Activated CD8-positive, alpha-beta T cell treated with anti-CD3 and anti-CD28 coated beads for 36 hours (primary cell): ENCODE results near the gene TLN1. TPM values are rescaled to one million over a fixed set of nuclear protein-coding genes. Genes with fewer than 3 reads are reported as not detected.

ENCODE experiments used
- ATAC-seq: fragments of 200-7000 bp; cut with Tn5 transposase; one replicate; pipeline ENCODE4 v1.10.0; 2021; ENCODE audit warnings: mild to moderate bottlenecking, moderate library complexity
- CTCF ChIA-PET: fragments of 350-600 bp; sonication (Branson Sonifier 250); formaldehyde crosslinking; loops from one replicate; lab custom pipeline; 2021; ENCODE audit warnings: antibody characterized with exemption; lab: Charles Lee
- POLR2A ChIA-PET: fragments of 350-600 bp; sonication (Branson Sonifier 250); formaldehyde crosslinking; loops from one replicate; lab custom pipeline; 2021; ENCODE audit warnings: antibody characterized with exemption; lab: Charles Lee
- DNase-seq: peaks from one replicate; pipeline ENCODE4 v3.0.0-alpha.2; 2020
- H3K27ac Mint-ChIP-seq: one replicate; pipeline ENCODE4 v1.8.0; 2021; ENCODE audit warnings: mild to moderate bottlenecking, mixed read lengths
- H3K27me3 Mint-ChIP-seq: one replicate; pipeline ENCODE4 v1.8.0; 2021; ENCODE audit warnings: mixed read lengths
- H3K36me3 Mint-ChIP-seq: one replicate; pipeline ENCODE4 v1.8.0; 2021; ENCODE audit warnings: low read depth, mixed read lengths
- H3K4me1 Mint-ChIP-seq: one replicate; pipeline ENCODE4 v1.8.0; 2021; ENCODE audit warnings: low read depth, mixed read lengths
- H3K4me3 Mint-ChIP-seq: one replicate; pipeline ENCODE4 v1.8.0; 2021; ENCODE audit warnings: mild to moderate bottlenecking, moderate library complexity, mixed read lengths
- H3K9me3 Mint-ChIP-seq: one replicate; pipeline ENCODE4 v1.8.0; 2021; ENCODE audit warnings: mixed read lengths
- CTCF ChIP-seq: fragments of 200-600 bp; IDR thresholded peaks from one replicate; pipeline ENCODE4 v1.8.0; 2022; ENCODE audit warnings: antibody characterized with exemption, mild to moderate bottlenecking
- intact Hi-C: fragments of 100-400 bp; cut with micrococcal nuclease; formaldehyde crosslinking; loops from one replicate; pipeline ENCODE4 v1.10.0; 2022
- total RNA-seq, 2 experiments: library from RNA; stranded (reverse); gene quantifications; one replicate each; pipeline ENCODE4 v1.2.3, GENCODE V29; 2021

TLN1 gene
- total RNA-seq, 2 experiments from 2014 or later: 212 to 219 TPM

- H3K27ac Mint-ChIP-seq: no peak overlapping the region
- intact Hi-C loops: no loop called here
- no peaks in the 10 kb centered on the region for H3K9me3 Mint-ChIP-seq
- CTCF ChIA-PET: interaction anchor here (15.2 kb wide), 1 partner anchor 18 kb away, joined by 121 read pairs; no protein-coding TSS in a partner anchor
- no peak for TF ChIP-seq CTCF
- POLR2A ChIA-PET: interaction anchor here (0.8 to 1.3 kb wide), 3 partner anchors 14 to 20 kb away, joined by 3 to 4 read pairs (median 3); no protein-coding TSS in a partner anchor
- DNase-seq: no peak
- peaks cover 52% of the 10 kb centered on the region for H3K36me3 Mint-ChIP-seq
- no peak overlapping the region for H3K4me3 Mint-ChIP-seq
- H3K4me1 Mint-ChIP-seq: peaks cover 4% of the 10 kb centered on the region
- no peaks in the 10 kb centered on the region for H3K27me3 Mint-ChIP-seq
- no peak for ATAC-seq
These were observed 17.9 kb downstream of the TLN1 start for GRCh38 chr9:35714123-35714522.

GRCh38 chr9:35713578-35713977 lies 18.4 kb downstream of the TLN1 start:
- intact Hi-C loops: no loop called here
- no peaks in the 10 kb centered on the region for H3K9me3 Mint-ChIP-seq
- peaks cover 4% of the 10 kb centered on the region for H3K4me1 Mint-ChIP-seq
- POLR2A ChIA-PET: interaction anchor here (0.8 to 1.3 kb wide), 3 partner anchors 14 to 19 kb away, joined by 3 to 4 read pairs (median 3); no protein-coding TSS in a partner anchor
- no peak overlapping the region for H3K4me3 Mint-ChIP-seq
- H3K27ac Mint-ChIP-seq: no peak overlapping the region
- no peak for TF ChIP-seq CTCF
- H3K36me3 Mint-ChIP-seq: peaks cover 54% of the 10 kb centered on the region
- DNase-seq (no peak), ATAC-seq (no peak)
- H3K27me3 Mint-ChIP-seq: no peaks in the 10 kb centered on the region
- CTCF ChIA-PET: interaction anchor here (15.2 kb wide), 1 partner anchor 17 kb away, joined by 121 read pairs; no protein-coding TSS in a partner anchor

GRCh38 chr9:35712762-35713400 lies 19.1 kb downstream of the TLN1 start:
- Mint-ChIP-seq H3K27ac (no peak overlapping the region), H3K4me3 (no peak overlapping the region), H3K4me1 (peaks cover 4% of the 10 kb centered on the region), H3K27me3 (no peaks in the 10 kb centered on the region), H3K36me3 (peaks cover 57% of the 10 kb centered on the region), H3K9me3 (no peaks in the 10 kb centered on the region)
- ATAC-seq: no peak
- no peak for TF ChIP-seq CTCF
- DNase-seq: no peak
- intact Hi-C loops: no loop called here
- CTCF ChIA-PET: interaction anchor here (0.8 to 15.2 kb wide), 5 partner anchors 17 to 96 kb away, joined by 3 to 121 read pairs (median 3); partner anchors contain the start of genes CCDC107 and RMRP
- POLR2A ChIA-PET: interaction anchor here (0.8 to 2.1 kb wide), 4 partner anchors 15 to 198 kb away, joined by 3 to 6 read pairs (median 3); no protein-coding TSS in a partner anchor

GRCh38 chr9:35711501-35712428 lies 20.2 kb downstream of the TLN1 start:
- ATAC-seq (no peak), DNase-seq (no peak)
- intact Hi-C loops: no loop called here
- Mint-ChIP-seq H3K9me3 (no peaks in the 10 kb centered on the region), H3K27me3 (no peaks in the 10 kb centered on the region), H3K27ac (peak overlapping the region; percentile 28), H3K4me1 (peaks cover 4% of the 10 kb centered on the region), H3K4me3 (no peak overlapping the region), H3K36me3 (peaks cover 60% of the 10 kb centered on the region)
- POLR2A ChIA-PET: interaction anchor here (0.6 to 2.1 kb wide), 2 partner anchors 15 to 16 kb away, joined by 4 to 6 read pairs; no protein-coding TSS in a partner anchor
- TF ChIP-seq CTCF: no peak
- CTCF ChIA-PET: interaction anchor here (0.8 to 15.2 kb wide), 5 partner anchors 16 to 95 kb away, joined by 3 to 121 read pairs (median 3); partner anchors contain the start of genes CCDC107 and RMRP
